ENCODE measurements around the gene PRSS23. TPM values are rescaled to one million over a fixed set of nuclear protein-coding genes. Genes with fewer than 3 reads are reported as not detected.

PRSS23 gene
- total and polyA plus RNA-seq, 10 of the 15 experiments (the other 5 are each of a cell fraction or from before 2014, with no cell fraction given): 0.03 to 0.39 (median 0.16) TPM; not detected in 5

DNA sequence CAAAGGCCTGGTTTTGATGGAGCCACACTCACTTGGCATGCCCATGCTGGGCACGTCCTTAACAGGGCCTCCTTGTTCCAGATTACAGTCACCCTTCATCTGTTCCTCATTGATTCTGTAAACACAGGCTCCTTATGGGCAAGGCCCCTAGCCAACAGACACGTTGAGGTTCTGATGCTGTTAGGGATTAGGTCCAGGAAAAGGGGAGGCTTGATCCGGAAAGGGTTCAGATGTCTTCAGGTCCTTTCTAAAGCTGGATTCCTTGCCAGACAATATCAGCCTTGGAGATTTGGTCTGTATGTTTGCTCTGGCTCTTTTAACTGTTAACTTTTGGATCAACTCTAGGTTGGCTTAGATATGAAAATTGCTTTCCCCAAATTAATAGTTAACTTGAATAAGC is 46.9 kb upstream of the PRSS23 start:
- Histone ChIP-seq H3K27me3 (replicated peaks in 1 of 2; ENCODE audit: control insufficient read depth in 2 of 2, insufficient read depth in 2 of 2, low read length in 1 of 2) (0 out of 4 replicates have a peak, but pooled peaks cover 0 to 2% of the 10 kb centered on the region in 2 experiments), H3K36me3 (ENCODE audit: control insufficient read depth in 2 of 2, insufficient read depth in 2 of 2, low read length in 1 of 2) (no peaks in the 10 kb centered on the region), H3K4me3 (no peak overlapping the region), H3K9ac (ENCODE audit: control insufficient read depth, insufficient read depth, low read length) (no peak overlapping the region), H3K27ac (ENCODE audit: control insufficient read depth, insufficient read depth) (no peak overlapping the region), H4K20me1 (ENCODE audit: control insufficient read depth, insufficient read depth) (no peaks in the 10 kb centered on the region), H2AFZ (ENCODE audit: control insufficient read depth, low read depth, low read length) (no peak overlapping the region), H3K4me2 (ENCODE audit: control insufficient read depth, insufficient read depth) (no peak overlapping the region), H3K9me3 (replicated peaks; ENCODE audit: control insufficient read depth, insufficient read depth, low read length) (no peaks in the 10 kb centered on the region), H3K79me2 (ENCODE audit: control insufficient read depth, insufficient read depth, low read length) (no peaks in the 10 kb centered on the region), H3K4me1 (ENCODE audit: control insufficient read depth, insufficient read depth, low read length) (no peaks in the 10 kb centered on the region)
- intact Hi-C loops (cut with micrococcal nuclease; ENCODE audit: unreplicated experiment): no loop called here
- POLR2A ChIA-PET: no interaction called here
- DNase-seq (ENCODE audit: low read depth, low spot score) (no peak), FAIRE-seq (no peak), ATAC-seq (no peak)
- BruUV-seq (replicated peaks): no TSS peak
- in situ Hi-C loops (cut with MboI): no loop called here
- TF ChIP-seq CREM (IDR thresholded peaks at IDR 0.05; ENCODE audit: low read depth): no peak
- no peak for TF ChIP-seq ZNF24 (IDR thresholded peaks at IDR 0.05)
- no peak for TF ChIP-seq HDAC2 (IDR thresholded peaks at IDR 0.05)
- TF ChIP-seq ASH2L (IDR thresholded peaks at IDR 0.05; ENCODE audit: borderline replicate concordance, low read depth): no peak
- TF ChIP-seq NBN (IDR thresholded peaks at IDR 0.05): no peak
- TF ChIP-seq SREBF2 (IDR thresholded peaks at IDR 0.05; ENCODE audit: low read length): no peak
- TF ChIP-seq TCF7 (IDR thresholded peaks at IDR 0.05; ENCODE audit: borderline replicate concordance): no peak
- no peak for TF ChIP-seq YBX1 (IDR thresholded peaks at IDR 0.05)
- no peak for TF ChIP-seq SUZ12 (IDR thresholded peaks at IDR 0.05; ENCODE audit: unreplicated experiment)
- no peak for TF ChIP-seq MTA3 (IDR thresholded peaks at IDR 0.05; ENCODE audit: borderline replicate concordance, low read length)
- no peak for TF ChIP-seq ZBED1 (IDR thresholded peaks at IDR 0.05; ENCODE audit: borderline replicate concordance)
- CTCF ChIA-PET: no interaction called here
- SMC1A ChIA-PET (ENCODE audit: uncharacterized antibody, unreplicated experiment): no interaction called here
- RAD21 ChIA-PET (ENCODE audit: unreplicated experiment): no interaction called here
- WGBS (ENCODE audit: insufficient coverage, insufficient replicate concordance, low lambda C conversion rate, missing lambda C conversion rate): 31% methylated on average over 3 of the region's 3 CpGs

DNA sequence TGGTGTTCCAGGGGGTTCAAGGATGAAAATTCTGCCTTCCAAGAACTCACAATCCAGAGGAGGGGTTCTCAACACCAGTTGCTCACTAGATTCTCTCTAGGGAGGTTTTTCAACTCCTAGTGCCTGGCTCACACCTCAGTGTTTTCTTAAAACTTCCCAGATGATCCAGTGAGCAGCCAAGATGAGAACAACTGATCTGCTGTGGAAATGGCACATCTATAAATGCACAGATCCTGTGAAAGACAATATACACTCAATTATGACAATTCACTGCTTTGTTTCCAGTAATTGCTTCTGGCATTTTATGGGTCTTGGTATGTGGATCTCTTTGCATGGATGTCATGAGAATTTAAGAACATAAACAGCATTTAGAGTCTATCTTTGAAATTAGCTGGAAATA is 45.2 kb upstream of the PRSS23 start:
- Histone ChIP-seq H3K27me3 (replicated peaks in 1 of 2; ENCODE audit: control insufficient read depth in 2 of 2, insufficient read depth in 2 of 2, low read length in 1 of 2) (no peaks in the 10 kb centered on the region), H3K36me3 (ENCODE audit: control insufficient read depth in 2 of 2, insufficient read depth in 2 of 2, low read length in 1 of 2) (no peaks in the 10 kb centered on the region), H3K4me2 (ENCODE audit: control insufficient read depth, insufficient read depth) (no peak overlapping the region), H4K20me1 (ENCODE audit: control insufficient read depth, insufficient read depth) (no peaks in the 10 kb centered on the region), H3K4me3 (no peak overlapping the region), H3K9ac (ENCODE audit: control insufficient read depth, insufficient read depth, low read length) (no peak overlapping the region), H3K27ac (ENCODE audit: control insufficient read depth, insufficient read depth) (no peak overlapping the region), H3K4me1 (ENCODE audit: control insufficient read depth, insufficient read depth, low read length) (no peaks in the 10 kb centered on the region), H3K9me3 (replicated peaks; ENCODE audit: control insufficient read depth, insufficient read depth, low read length) (no peaks in the 10 kb centered on the region), H3K79me2 (ENCODE audit: control insufficient read depth, insufficient read depth, low read length) (no peaks in the 10 kb centered on the region), H2AFZ (ENCODE audit: control insufficient read depth, low read depth, low read length) (no peak overlapping the region)
- no peak for FAIRE-seq
- no peak for ATAC-seq
- in situ Hi-C loops (cut with MboI): no loop called here
- TF ChIP-seq NR2C1 (IDR thresholded peaks at IDR 0.05) (no peak), CBX5 (IDR thresholded peaks at IDR 0.05; ENCODE audit: low read depth) (no peak), CHD4 (IDR thresholded peaks at IDR 0.05) (no peak), GABPA (IDR thresholded peaks at IDR 0.05; ENCODE audit: low read depth) (no peak)
- TF ChIP-seq, protein P1, sequence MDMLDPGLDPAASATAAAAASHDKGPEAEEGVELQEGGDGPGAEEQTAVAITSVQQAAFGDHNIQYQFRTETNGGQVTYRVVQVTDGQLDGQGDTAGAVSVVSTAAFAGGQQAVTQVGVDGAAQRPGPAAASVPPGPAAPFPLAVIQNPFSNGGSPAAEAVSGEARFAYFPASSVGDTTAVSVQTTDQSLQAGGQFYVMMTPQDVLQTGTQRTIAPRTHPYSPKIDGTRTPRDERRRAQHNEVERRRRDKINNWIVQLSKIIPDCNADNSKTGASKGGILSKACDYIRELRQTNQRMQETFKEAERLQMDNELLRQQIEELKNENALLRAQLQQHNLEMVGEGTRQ (IDR thresholded peaks at IDR 0.05; ENCODE audit: borderline replicate concordance, low read depth, low read length): no peak
- no TSS peak for BruUV-seq (replicated peaks)
- intact Hi-C loops (cut with micrococcal nuclease; ENCODE audit: unreplicated experiment): no loop called here
- SMC1A ChIA-PET (ENCODE audit: uncharacterized antibody, unreplicated experiment): interaction anchor here (0.6 kb wide), 1 partner anchor 333 kb away, joined by 3 read pairs; no protein-coding TSS in a partner anchor
- no peak for DNase-seq (ENCODE audit: low read depth, low spot score)
- POLR2A ChIA-PET: no interaction called here
- RAD21 ChIA-PET (ENCODE audit: unreplicated experiment): no interaction called here
- CTCF ChIA-PET: interaction anchor here (0.6 kb wide), 1 partner anchor 38 kb away, joined by 3 read pairs; no protein-coding TSS in a partner anchor
